ENCODE measurements around the gene SETD3.

Gene SETD3

GRCh38 chr14:99481745-99482099 lies 1.1 kb upstream of the SETD3 start:
- peak; percentile 24 for DNase-seq

GRCh38 chr14:99480917-99481744 lies 472 bp upstream of the SETD3 start, which contains the start of gene CCNK:
CCNK (plus strand) TSS chr14:99481409; CDS start chr14:99492678, 11,269 bp downstream.
- peak; percentile 100 for DNase-seq

GRCh38 chr14:99479160-99479905 lies 1.3 kb downstream of the SETD3 start:
- no peak for DNase-seq

GRCh38 chr14:99478128-99478527 lies 2.5 kb downstream of the SETD3 start:
- no peak for DNase-seq

GRCh38 chr14:99476864-99477263 lies 3.8 kb downstream of the SETD3 start:
- DNase-seq = no peak

GRCh38 chr14:99475660-99476059 lies 5.0 kb downstream of the SETD3 start:
- no peak for DNase-seq

- no peak for DNase-seq
Measured at GRCh38 chr14:99475179-99475578, 5.5 kb downstream of the SETD3 start.

- no peak for DNase-seq
Measured at GRCh38 chr14:99473458-99473857, 7.2 kb downstream of the SETD3 start.

- no peak for DNase-seq
Measured at GRCh38 chr14:99472937-99473336, 7.7 kb downstream of the SETD3 start.

GRCh38 chr14:99471731-99472130 lies 8.9 kb downstream of the SETD3 start:
- no peak for DNase-seq

GRCh38 chr14:99468836-99469592 lies 11.6 kb downstream of the SETD3 start:
- no peak for DNase-seq

- no peak for DNase-seq
Measured at GRCh38 chr14:99468081-99468480, 12.6 kb downstream of the SETD3 start.

- no peak for DNase-seq
Measured at GRCh38 chr14:99467336-99468078, 13.2 kb downstream of the SETD3 start.

- DNase-seq = no peak
Measured at GRCh38 chr14:99466758-99467157, 13.9 kb downstream of the SETD3 start.

GRCh38 chr14:99465288-99465687 lies 15.4 kb downstream of the SETD3 start:
- DNase-seq = no peak

GRCh38 chr14:99463974-99464373 lies 16.7 kb downstream of the SETD3 start:
- DNase-seq = no peak

- DNase-seq = no peak
Measured at GRCh38 chr14:99462210-99462609, 18.4 kb downstream of the SETD3 start.

GRCh38 chr14:99461411-99462085 lies 19.1 kb downstream of the SETD3 start:
- no peak for DNase-seq

- no peak for DNase-seq
Measured at GRCh38 chr14:99460793-99461192, 19.9 kb downstream of the SETD3 start.

GRCh38 chr14:99459481-99460100 lies 21.1 kb downstream of the SETD3 start:
- DNase-seq = no peak

- DNase-seq = no peak
Measured at GRCh38 chr14:99454246-99454645, 26.4 kb downstream of the SETD3 start.

- no peak for DNase-seq
Measured at GRCh38 chr14:99452968-99453367, 27.7 kb downstream of the SETD3 start.

Data from stimulated activated CD4-positive, alpha-beta T cell treated with anti-CD3 and anti-CD28 coated beads, Interleukin-4, amount 100 ng/mL, for 24 hours (primary cell).